Mesendoderm (in vitro differentiated cells): ENCODE data around the gene LRRC36.
A peak's percentile ranks its signal among the peaks of the same experiment; 100 is the strongest.

Experiments
- DNase-seq: peaks from one replicate; pipeline ENCODE4 v3.0.0; 2013
- H2AK5ac ChIP-seq: 2 replicates; pipeline ENCODE4 v1.6.1; 2013; ENCODE audit warnings: low read length, inconsistent platforms
- H2BK120ac ChIP-seq: 2 replicates; pipeline ENCODE4 v1.6.1; 2013; ENCODE audit warnings: low read depth, mild to moderate bottlenecking, low read length, moderate library complexity, mixed read lengths
- H2BK15ac ChIP-seq: replicated peaks from 2 replicates; pipeline ENCODE4 v1.6.1; 2013; ENCODE audit warnings: low read depth, mild to moderate bottlenecking, moderate library complexity
- H2BK5ac ChIP-seq: 2 replicates; pipeline ENCODE4 v1.6.1; 2013; ENCODE audit warnings: low read length, inconsistent platforms
- H3K18ac ChIP-seq: 2 replicates; pipeline ENCODE4 v1.6.1; 2013; ENCODE audit warnings: mild to moderate bottlenecking, low read length, mixed read lengths
- H3K23ac ChIP-seq: one replicate; pipeline ENCODE4 v1.6.1; 2013; ENCODE audit warnings: low read length
- H3K27ac ChIP-seq: 2 replicates; pipeline ENCODE4 v1.5.1; 2013; ENCODE audit warnings: low read depth, mild to moderate bottlenecking, inconsistent platforms, low read length, moderate library complexity
- H3K27me3 ChIP-seq: 2 replicates; pipeline ENCODE4 v1.6.1; 2013; ENCODE audit warnings: low read length, control low read depth, mild to moderate bottlenecking, inconsistent platforms; ENCODE audit not compliant: insufficient read depth, poor library complexity
- H3K36me3 ChIP-seq: 2 replicates; pipeline ENCODE4 v1.6.1; 2013; ENCODE audit warnings: low read length, inconsistent platforms; ENCODE audit not compliant: control insufficient read depth, insufficient read depth
- H3K4ac ChIP-seq: one replicate; pipeline ENCODE4 v1.6.1; 2013; ENCODE audit warnings: low read depth, mild to moderate bottlenecking, low read length, moderate library complexity
- H3K4me1 ChIP-seq: 2 replicates; pipeline ENCODE4 v1.6.1; 2013; ENCODE audit warnings: low read depth, low read length, inconsistent platforms; ENCODE audit not compliant: control insufficient read depth
- H3K4me2 ChIP-seq: 2 replicates; pipeline ENCODE4 v1.6.1; 2013; ENCODE audit warnings: low read length
- H3K4me3 ChIP-seq: 2 replicates; pipeline ENCODE4 v1.5.1; 2013; ENCODE audit warnings: mild to moderate bottlenecking, low read length
- H3K56ac ChIP-seq: one replicate; pipeline ENCODE4 v1.6.1; 2013; ENCODE audit warnings: low read length
- H3K79me1 ChIP-seq: 2 replicates; pipeline ENCODE4 v1.6.1; 2013; ENCODE audit warnings: low read length, inconsistent platforms
- H3K79me2 ChIP-seq: 2 replicates; pipeline ENCODE4 v1.6.1; 2013; ENCODE audit warnings: mild to moderate bottlenecking, low read length; ENCODE audit not compliant: control insufficient read depth, insufficient read depth
- H3K9ac ChIP-seq: 2 replicates; pipeline ENCODE4 v1.6.1; 2013; ENCODE audit warnings: low read length, inconsistent platforms
- H4K5ac ChIP-seq: one replicate; pipeline ENCODE4 v1.6.1; 2013; ENCODE audit warnings: low read length
- H4K8ac ChIP-seq: one replicate; pipeline ENCODE4 v1.6.1; 2013; ENCODE audit warnings: low read depth, mild to moderate bottlenecking, control low read depth, low read length, moderate library complexity
- WGBS: extraction: QIAGEN DNeasy Blood & Tissue Kit; methylation state at CpG from one replicate; pipeline ENCODE4 v1.1.7; 2013; ENCODE audit warnings: low lambda C conversion rate, missing lambda C conversion rate; ENCODE audit not compliant: insufficient coverage; ENCODE audit errors: extremely low coverage; 5-methylcytosine and 5-hydroxymethylcytosine counted together

LRRC36 gene

GRCh38 chr16:67388191-67388590, 61.6 kb downstream of the LRRC36 start:
- Histone ChIP-seq H2BK5ac (no peak overlapping the region), H3K56ac (no peak overlapping the region), H3K79me1 (no peaks in the 10 kb centered on the region), H2BK120ac (no peak overlapping the region), H4K8ac (no peak overlapping the region), H3K27ac (no peak overlapping the region), H3K18ac (no peak overlapping the region), H3K36me3 (no peaks in the 10 kb centered on the region), H3K4me3 (no peak overlapping the region), H3K4me1 (no peaks in the 10 kb centered on the region), H3K4me2 (no peak overlapping the region), H3K9ac (no peak overlapping the region), H3K27me3 (no peaks in the 10 kb centered on the region), H3K79me2 (no peaks in the 10 kb centered on the region), H3K4ac (no peak overlapping the region), H3K23ac (no peak overlapping the region), H2BK15ac (no peak overlapping the region), H2AK5ac (no peak overlapping the region), H4K5ac (no peak overlapping the region)
- WGBS: no CpG with 5 or more reads among the region's 8 CpGs
- no peak for DNase-seq

- DNase-seq: no peak
- Histone ChIP-seq H2BK15ac (no peak overlapping the region), H2BK5ac (no peak overlapping the region), H3K9ac (no peak overlapping the region), H3K18ac (no peak overlapping the region), H4K8ac (no peak overlapping the region), H2AK5ac (no peak overlapping the region), H4K5ac (no peak overlapping the region), H2BK120ac (no peak overlapping the region), H3K36me3 (no peaks in the 10 kb centered on the region), H3K79me1 (no peaks in the 10 kb centered on the region), H3K4me1 (no peaks in the 10 kb centered on the region), H3K23ac (no peak overlapping the region), H3K4me3 (no peak overlapping the region), H3K4me2 (no peak overlapping the region), H3K56ac (no peak overlapping the region), H3K79me2 (no peaks in the 10 kb centered on the region), H3K27ac (no peak overlapping the region), H3K27me3 (peaks cover under 1% of the 10 kb centered on the region), H3K4ac (no peak overlapping the region)
- WGBS: no CpG with 5 or more reads among the region's 2 CpGs
Observed at GRCh38 chr16:67388591-67388990, 62.0 kb downstream of the LRRC36 start.

GRCh38 chr16:67389911-67390815, 63.5 kb downstream of the LRRC36 start:
- Histone ChIP-seq H3K4me1 (no peaks in the 10 kb centered on the region), H2BK15ac (no peak overlapping the region)

DNA sequence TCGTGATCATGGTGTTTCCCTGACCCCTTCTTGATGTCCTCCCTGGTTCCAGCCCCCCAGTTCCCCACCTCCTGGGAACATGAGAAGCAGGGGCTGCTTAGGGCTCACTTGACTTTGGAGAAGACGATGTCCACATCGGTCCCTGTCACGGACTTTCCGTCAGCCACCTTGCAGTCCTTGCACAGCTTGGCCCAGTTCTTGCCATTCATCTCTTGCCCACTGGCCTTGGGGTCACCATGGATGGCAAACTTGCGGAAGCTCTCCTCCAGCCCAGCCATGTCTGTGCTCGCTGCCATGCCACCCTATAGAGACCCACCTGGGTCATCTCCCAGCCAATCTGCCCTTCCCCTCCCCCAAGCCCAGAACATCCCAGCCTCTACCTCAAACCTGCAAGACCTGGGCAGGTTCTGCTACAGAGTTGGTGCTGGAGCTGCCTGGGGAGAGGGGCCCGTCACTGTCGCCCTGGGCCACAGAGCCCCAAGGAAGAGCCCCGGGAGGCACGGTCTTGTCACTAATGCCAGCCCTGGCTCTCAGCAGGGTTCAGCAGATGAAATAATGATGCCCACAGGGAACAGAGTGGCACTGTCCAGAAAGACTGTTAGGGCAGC, 64.3 kb downstream of the LRRC36 start:
- no peaks in the 10 kb centered on the region for H3K79me2 ChIP-seq
- no peak overlapping the region for H4K8ac ChIP-seq
- no peak overlapping the region for H3K4me3 ChIP-seq
- peaks cover 20% of the 10 kb centered on the region for H3K27me3 ChIP-seq
- no peaks in the 10 kb centered on the region for H3K36me3 ChIP-seq
- no peak overlapping the region for H2BK120ac ChIP-seq
- no peak overlapping the region for H3K9ac ChIP-seq
- H3K4ac ChIP-seq: no peak overlapping the region
- H2BK15ac ChIP-seq: no peak overlapping the region
- H3K4me2 ChIP-seq: no peak overlapping the region
- H2AK5ac ChIP-seq: no peak overlapping the region
- no peak overlapping the region for H2BK5ac ChIP-seq
- no peak for DNase-seq
- H3K56ac ChIP-seq: no peak overlapping the region
- H3K79me1 ChIP-seq: no peaks in the 10 kb centered on the region
- H3K23ac ChIP-seq: no peak overlapping the region
- H4K5ac ChIP-seq: no peak overlapping the region
- H3K4me1 ChIP-seq: no peaks in the 10 kb centered on the region
- no peak overlapping the region for H3K18ac ChIP-seq
- WGBS: no CpG with 5 or more reads among the region's 11 CpGs
- no peak overlapping the region for H3K27ac ChIP-seq

More at GRCh38 chr16:67389911-67390815, 63.5 kb downstream of the LRRC36 start:
- no peaks in the 10 kb centered on the region for H3K79me1 ChIP-seq
- H4K5ac ChIP-seq: no peak overlapping the region
- H3K79me2 ChIP-seq: no peaks in the 10 kb centered on the region
- no peak overlapping the region for H3K27ac ChIP-seq
- H3K4me2 ChIP-seq: no peak overlapping the region
- no peak overlapping the region for H3K56ac ChIP-seq
- no peaks in the 10 kb centered on the region for H3K36me3 ChIP-seq
- DNase-seq: no peak
- H3K4me3 ChIP-seq: no peak overlapping the region
- no CpG with 5 or more reads among the region's 27 CpGs for WGBS
- H2BK120ac ChIP-seq: no peak overlapping the region
- H3K9ac ChIP-seq: no peak overlapping the region
- H2BK5ac ChIP-seq: no peak overlapping the region
- H2AK5ac ChIP-seq: no peak overlapping the region
- no peak overlapping the region for H3K4ac ChIP-seq
- H3K27me3 ChIP-seq: peaks cover 17% of the 10 kb centered on the region
- no peak overlapping the region for H4K8ac ChIP-seq
- H3K23ac ChIP-seq: no peak overlapping the region
- no peak overlapping the region for H3K18ac ChIP-seq

DNA sequence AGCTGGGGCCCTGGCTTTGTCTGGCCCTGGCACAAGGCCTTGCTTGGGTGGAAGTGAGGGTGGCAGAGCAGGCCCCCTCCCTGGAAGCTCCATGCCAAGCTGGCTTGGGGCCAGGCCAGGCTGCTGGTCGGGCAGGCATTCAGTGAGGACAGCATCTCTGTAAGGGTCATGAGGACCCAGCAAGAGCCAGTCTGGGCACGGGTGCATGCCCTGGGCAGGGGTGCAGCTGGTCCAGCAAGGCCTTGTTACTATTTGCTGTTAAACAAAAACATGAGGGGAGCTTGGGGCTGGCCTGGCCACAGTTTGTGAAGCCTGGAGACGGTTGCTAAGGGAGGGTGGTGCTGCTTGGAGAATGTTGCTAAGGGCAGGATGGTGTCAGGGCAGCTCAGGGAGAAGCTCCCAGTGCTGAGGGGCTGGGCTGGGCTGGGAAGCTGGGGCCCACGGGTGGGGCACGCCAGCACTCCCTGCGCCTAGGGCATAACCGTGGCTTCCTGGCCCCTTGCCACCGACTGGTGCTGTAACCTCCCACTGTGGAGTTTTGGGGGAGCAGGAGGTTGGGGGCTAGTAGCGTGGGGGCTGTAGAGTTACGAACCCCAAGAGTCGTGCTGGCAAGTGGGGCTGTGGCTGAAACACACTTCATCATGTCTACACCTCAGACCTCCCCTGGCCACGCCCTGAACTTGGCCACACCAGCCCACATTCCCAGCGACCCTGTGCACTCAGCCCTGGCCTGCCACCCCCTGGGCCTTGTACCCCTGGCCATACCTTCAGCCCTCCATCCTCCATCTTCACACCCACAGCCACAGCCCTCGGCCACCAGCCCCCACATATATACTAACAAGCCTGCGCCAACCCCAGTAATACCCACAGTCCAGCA, 65.0 kb downstream of the LRRC36 start:
- WGBS: no CpG with 5 or more reads among the region's 15 CpGs
- no peak overlapping the region for H4K5ac ChIP-seq
- H2BK120ac ChIP-seq: no peak overlapping the region

More for the DNA sequence above, 65.0 kb downstream of the LRRC36 start:
- DNase-seq: peak; percentile 33
- H3K23ac ChIP-seq: no peak overlapping the region
- no peak overlapping the region for H3K4me2 ChIP-seq
- no peak overlapping the region for H3K9ac ChIP-seq
- no peak overlapping the region for H4K8ac ChIP-seq
- peaks cover 20% of the 10 kb centered on the region for H3K27me3 ChIP-seq
- no peaks in the 10 kb centered on the region for H3K36me3 ChIP-seq
- H3K4me3 ChIP-seq: no peak overlapping the region
- H2BK15ac ChIP-seq: no peak overlapping the region
- no peak overlapping the region for H2BK5ac ChIP-seq
- no peaks in the 10 kb centered on the region for H3K79me2 ChIP-seq
- no peak overlapping the region for H3K4ac ChIP-seq
- no peak overlapping the region for H3K27ac ChIP-seq
- H3K79me1 ChIP-seq: no peaks in the 10 kb centered on the region
- peaks cover 1% of the 10 kb centered on the region for H3K4me1 ChIP-seq
- H2AK5ac ChIP-seq: no peak overlapping the region
- H3K56ac ChIP-seq: no peak overlapping the region
- no peak overlapping the region for H3K18ac ChIP-seq
